Mesothelial cell of epicardium (in vitro differentiated cells): Measurements from ENCODE around the gene INPPL1. TPM values are rescaled to one million over a fixed set of nuclear protein-coding genes. Genes with fewer than 3 reads are reported as not detected.

Experiments
- DNase-seq, 2 experiments: peaks; one replicate each; pipeline ENCODE4 v3.0.0; 2021; ENCODE audit warnings: low spot score in 2 of 2; ENCODE audit not compliant: unreplicated experiment in 2 of 2
- H3K27ac Mint-ChIP-seq: 2 replicates; pipeline ENCODE4 v1.8.0; 2021; ENCODE audit warnings: mixed read lengths
- H3K27me3 Mint-ChIP-seq: 2 replicates; pipeline ENCODE4 v1.8.0; 2021; ENCODE audit warnings: low read depth, mixed read lengths
- H3K36me3 Mint-ChIP-seq: 2 replicates; pipeline ENCODE4 v1.8.0; 2021; ENCODE audit warnings: mixed read lengths
- H3K4me1 Mint-ChIP-seq: 2 replicates; pipeline ENCODE4 v1.8.0; 2021; ENCODE audit warnings: mixed read lengths
- H3K4me3 Mint-ChIP-seq: 2 replicates; pipeline ENCODE4 v1.8.0; 2021; ENCODE audit warnings: mild to moderate bottlenecking, moderate library complexity, mixed read lengths
- H3K9me3 Mint-ChIP-seq: 2 replicates; pipeline ENCODE4 v1.8.0; 2021; ENCODE audit warnings: mixed read lengths
- CTCF ChIP-seq: fragments of 200-600 bp; sonication (generic); IDR thresholded peaks from one replicate; pipeline ENCODE4 v1.5.0; 2021; ENCODE audit warnings: antibody characterized with exemption; ENCODE audit not compliant: unreplicated experiment
- total RNA-seq: library from RNA; stranded (reverse); gene quantifications from 3 replicates; pipeline ENCODE4 v1.2.1, GENCODE V29; 2021

INPPL1 gene
- total RNA-seq, 1 donor from 2014 or later, result 299 TPM

DNA sequence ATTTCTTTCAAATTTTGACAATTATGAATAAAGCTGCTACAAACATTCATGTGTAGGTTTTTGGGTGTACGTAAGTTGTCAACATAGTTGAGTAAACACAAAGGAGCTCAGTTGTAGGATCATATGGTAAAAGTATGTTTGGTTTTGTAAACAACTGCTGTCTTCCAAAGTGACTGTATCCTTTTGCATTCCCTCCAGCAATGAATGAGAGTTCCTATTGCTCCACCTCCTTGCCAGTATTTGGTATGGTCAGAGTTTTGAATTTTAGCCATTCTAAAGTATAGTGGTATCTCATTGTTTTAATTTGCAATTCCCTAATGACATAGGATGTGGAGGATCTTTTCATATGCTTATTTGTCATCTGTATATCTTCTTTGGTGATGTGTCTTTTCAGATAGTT is 47.4 kb downstream of the INPPL1 start:
- H3K36me3 Mint-ChIP-seq, result no peaks in the 10 kb centered on the region
- H3K27me3 Mint-ChIP-seq, result peaks cover 26% of the 10 kb centered on the region
- TF ChIP-seq CTCF, result no peak
- no peak overlapping the region for H3K27ac Mint-ChIP-seq
- DNase-seq, result no peak
- no peaks in the 10 kb centered on the region for H3K4me1 Mint-ChIP-seq
- no peak overlapping the region for H3K4me3 Mint-ChIP-seq
- H3K9me3 Mint-ChIP-seq, result peaks cover 20% of the 10 kb centered on the region

DNA sequence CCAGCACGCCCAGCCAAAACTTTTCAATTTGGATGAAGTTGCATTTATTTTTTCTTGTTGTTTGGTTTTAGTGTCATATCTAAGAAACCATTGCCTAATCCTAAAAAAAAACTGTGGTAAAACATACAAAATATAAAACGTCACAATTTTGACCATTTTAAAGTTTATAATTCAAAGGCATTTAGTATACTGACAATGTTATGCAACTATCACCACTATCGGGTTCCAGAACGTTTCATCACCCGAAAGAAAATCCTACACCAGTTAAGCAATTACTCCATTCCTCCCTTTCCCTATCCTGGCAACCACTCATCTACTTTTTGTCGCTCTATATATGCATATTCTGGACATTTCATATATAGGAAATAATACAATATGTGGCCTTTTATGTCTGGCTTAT is 49.9 kb downstream of the INPPL1 start:
- no peaks in the 10 kb centered on the region for H3K4me1 Mint-ChIP-seq
- H3K27ac Mint-ChIP-seq, result no peak overlapping the region
- peaks cover 20% of the 10 kb centered on the region for H3K9me3 Mint-ChIP-seq

DNA sequence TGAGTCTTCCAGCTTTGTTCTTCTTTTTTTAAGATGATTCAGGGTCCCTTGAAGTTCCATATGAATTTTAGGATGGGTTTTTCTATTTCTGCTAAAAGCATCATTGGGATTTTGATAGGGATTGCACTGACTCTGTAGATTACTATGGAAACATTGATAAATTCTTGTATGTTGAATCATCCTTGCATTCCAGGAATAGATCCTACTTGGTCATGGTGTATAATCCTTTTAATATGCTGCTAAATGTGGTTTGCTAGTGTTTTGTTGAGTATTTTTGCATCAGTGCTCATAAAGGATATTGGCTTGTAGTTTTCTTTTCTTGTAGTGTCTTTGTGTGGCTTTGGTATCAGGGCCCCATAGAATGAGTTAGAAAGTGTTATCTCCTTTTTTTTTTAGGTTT is 54.3 kb downstream of the INPPL1 start:
- H3K9me3 Mint-ChIP-seq, result peaks cover 15% of the 10 kb centered on the region
- H3K4me1 Mint-ChIP-seq, result no peaks in the 10 kb centered on the region
- no peak for DNase-seq
- peaks cover 13% of the 10 kb centered on the region for H3K27me3 Mint-ChIP-seq
- H3K36me3 Mint-ChIP-seq, result no peaks in the 10 kb centered on the region
- no peak for TF ChIP-seq CTCF
- no peak overlapping the region for H3K27ac Mint-ChIP-seq
- no peak overlapping the region for H3K4me3 Mint-ChIP-seq

More for the DNA sequence above, 49.9 kb downstream of the INPPL1 start:
- no peak for TF ChIP-seq CTCF
- DNase-seq, result no peak
- no peak overlapping the region for H3K4me3 Mint-ChIP-seq
- H3K36me3 Mint-ChIP-seq, result no peaks in the 10 kb centered on the region
- H3K27me3 Mint-ChIP-seq, result peaks cover 26% of the 10 kb centered on the region

DNA sequence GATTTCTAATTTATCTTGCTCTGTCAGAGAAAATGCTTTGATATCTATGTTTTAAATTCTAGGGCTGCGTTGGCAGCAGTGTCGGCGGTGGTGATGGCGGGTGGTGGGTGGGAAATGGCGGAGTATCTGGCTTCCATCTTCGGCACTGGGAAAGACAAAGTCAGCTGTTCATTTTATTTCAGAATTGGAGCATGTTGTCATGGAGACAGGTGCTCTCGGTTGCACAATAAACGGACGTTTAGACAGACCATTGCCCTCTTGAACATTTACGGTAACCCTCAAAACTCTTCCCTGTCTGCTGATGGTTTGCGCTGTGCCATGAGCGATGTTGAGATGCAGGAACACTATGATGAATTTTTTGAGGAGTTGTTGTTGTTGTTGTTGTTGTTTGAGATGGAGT is 55.5 kb downstream of the INPPL1 start:
- Mint-ChIP-seq H3K9me3 (peaks cover 8% of the 10 kb centered on the region), H3K27me3 (peaks cover 18% of the 10 kb centered on the region), H3K27ac (no peak overlapping the region), H3K4me1 (no peaks in the 10 kb centered on the region), H3K4me3 (no peak overlapping the region), H3K36me3 (no peaks in the 10 kb centered on the region)
- no peak for DNase-seq
- TF ChIP-seq CTCF, result no peak

DNA sequence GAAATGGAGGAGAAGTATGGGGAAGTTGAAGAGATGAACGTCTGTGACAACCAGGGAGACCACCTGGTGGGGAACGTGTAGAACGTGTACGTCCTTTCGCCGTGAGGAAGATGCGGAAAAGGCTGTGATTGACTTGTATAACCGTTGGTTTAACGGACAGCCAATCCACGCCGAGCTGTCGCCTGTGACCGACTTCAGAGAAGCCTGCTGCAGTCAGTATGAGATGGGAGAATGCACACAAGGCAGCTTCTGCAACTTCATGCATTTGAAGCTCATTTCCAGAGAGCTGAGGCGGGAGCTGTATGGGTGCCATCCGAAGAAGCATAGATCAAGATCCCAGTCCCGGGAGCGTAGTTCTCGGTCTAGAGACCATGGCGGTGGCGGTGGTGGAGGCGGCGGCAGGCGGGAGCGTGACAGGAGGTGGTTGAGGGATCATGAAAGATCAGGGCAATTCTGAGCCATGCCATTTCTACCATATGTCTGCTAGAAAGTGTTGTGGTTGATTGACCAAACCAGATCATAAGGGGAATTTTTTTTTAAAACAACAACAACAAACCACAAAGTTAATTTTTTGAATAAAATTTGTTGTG is 56.3 kb downstream of the INPPL1 start:
- no peak for DNase-seq
- H3K4me1 Mint-ChIP-seq, result no peaks in the 10 kb centered on the region
- no peaks in the 10 kb centered on the region for H3K36me3 Mint-ChIP-seq

More for the DNA sequence above, 56.3 kb downstream of the INPPL1 start:
- Mint-ChIP-seq H3K27me3 (peaks cover 18% of the 10 kb centered on the region), H3K27ac (no peak overlapping the region), H3K4me3 (no peak overlapping the region), H3K9me3 (peaks cover 4% of the 10 kb centered on the region)
- TF ChIP-seq CTCF, result no peak
